ENCODE results near the gene ADAT2.

Gene ADAT2

DNA sequence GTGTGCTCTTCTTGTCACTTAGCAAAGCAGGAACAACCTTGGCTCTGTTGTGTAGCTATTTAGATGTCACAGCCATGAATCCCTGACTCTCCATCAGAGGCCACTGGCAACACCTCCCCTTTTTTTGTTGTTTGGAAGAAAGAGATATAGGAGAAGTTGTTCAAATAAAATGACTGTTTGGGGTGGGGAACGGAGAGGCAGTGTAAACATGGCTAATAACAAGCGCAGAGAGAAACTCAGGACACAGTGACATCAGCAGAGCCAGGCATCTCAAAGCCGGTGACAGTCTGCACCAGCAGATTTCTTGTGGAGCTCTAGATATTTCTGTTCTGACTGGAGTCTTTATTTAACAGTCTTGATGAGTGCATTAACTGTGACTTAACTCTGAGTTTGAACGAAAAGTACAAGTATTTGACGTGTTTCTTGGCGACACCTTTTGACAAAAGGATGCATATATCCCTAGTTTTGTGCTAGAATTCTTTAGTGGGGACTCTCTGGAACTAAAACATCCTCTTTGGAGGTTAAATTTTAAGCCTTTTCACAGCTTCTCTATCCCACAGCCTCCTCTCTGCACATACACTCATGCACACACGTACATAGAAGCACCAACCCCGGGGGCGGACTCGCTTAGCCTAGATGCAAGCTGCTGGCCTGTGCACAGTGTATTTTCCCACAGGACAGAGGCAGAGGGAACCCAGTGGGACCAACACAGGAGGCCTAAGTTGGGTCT lies 53.8 kb downstream of the ADAT2 start:
- peak; percentile 60 for DNase-seq

GRCh38 chr6:143395699-143396098 lies 54.8 kb downstream of the ADAT2 start:
- no peak for DNase-seq

DNA sequence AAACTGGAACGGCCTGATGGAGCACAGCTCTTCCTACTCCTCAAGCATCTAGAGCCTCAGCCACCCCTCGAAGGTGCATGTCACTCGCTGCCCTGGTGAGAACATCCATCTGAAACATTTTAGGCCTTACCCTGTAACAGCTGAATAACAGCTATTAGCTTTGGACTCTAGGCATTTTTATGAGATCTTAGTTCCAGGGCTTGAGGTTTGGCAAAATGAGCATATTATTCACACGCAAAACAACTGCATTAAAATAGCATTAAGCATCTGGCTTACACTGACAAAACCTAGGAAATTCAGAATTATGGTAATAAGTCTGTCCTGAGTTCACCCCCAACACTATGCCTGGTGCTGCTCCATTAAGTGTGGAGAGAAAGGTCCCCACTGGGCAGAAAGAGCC lies 56.1 kb downstream of the ADAT2 start:
- DNase-seq = no peak

GRCh38 chr6:143390278-143390677 lies 60.2 kb downstream of the ADAT2 start:
- DNase-seq = no peak

DNA sequence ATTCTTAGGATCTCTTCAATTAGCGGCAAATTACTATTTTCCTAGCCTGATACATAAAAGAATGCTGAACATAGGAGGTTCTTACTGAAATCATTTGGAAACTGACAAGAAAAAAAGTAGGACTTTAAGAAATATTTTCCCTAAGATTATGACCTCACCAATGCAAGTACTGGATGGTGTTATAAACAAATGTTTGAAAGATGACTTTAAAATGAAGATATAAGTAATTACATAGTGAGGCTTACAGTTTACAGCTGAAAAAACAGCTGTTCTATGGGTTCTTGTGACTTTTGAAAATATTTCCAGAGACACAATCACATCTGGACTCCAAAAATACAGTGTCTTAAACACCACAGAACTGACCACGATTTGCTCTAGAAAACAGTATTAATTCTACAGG lies 64.9 kb downstream of the ADAT2 start:
- no peak for DNase-seq

DNA sequence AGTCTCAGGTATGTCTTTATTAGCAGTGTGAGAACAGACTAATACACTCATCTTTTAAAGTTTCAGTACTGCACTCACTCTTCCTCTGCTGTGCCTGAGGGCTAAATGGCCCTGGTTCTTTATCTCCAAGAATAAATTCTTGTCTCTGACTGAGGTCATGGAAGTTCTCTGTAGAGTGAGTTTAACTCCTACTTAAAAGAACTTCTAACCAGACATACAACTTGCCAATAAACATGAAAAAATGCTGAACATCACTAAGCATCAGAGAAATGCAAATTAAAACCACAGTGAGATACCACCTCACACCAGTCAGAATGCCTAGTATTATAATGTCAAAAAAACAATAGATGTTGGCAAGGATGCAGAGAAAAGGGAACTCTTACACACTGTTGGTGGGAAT lies 73.6 kb downstream of the ADAT2 start:
- no peak for DNase-seq

- DNase-seq = no peak
These were observed 74.1 kb downstream of the ADAT2 start for GRCh38 chr6:143376375-143376774.

GRCh38 chr6:143375022-143375585 lies 75.4 kb downstream of the ADAT2 start:
- DNase-seq = no peak

DNA sequence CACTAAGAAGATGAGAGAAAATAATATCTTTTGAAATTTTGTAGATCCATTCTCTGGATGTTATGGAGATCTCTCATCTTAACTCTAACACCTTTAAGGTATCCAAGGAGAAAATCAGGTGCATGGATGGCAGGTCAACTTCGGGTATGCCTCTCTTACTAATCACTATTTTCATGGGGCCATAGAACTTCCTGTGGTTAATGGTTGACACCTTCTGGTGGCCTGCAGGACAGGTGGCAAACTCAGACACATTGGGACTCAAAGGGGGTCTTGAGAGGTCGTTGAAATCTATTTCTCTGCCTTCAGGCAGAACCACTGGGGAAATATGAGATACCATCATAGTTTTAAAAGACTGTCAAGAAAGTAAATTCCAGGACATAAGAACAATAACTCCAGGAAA lies 76.5 kb downstream of the ADAT2 start:
- DNase-seq = no peak
